SK-N-MC (cell line): ENCODE measurements around the gene TMEM242.

Experiments used
- DNase-seq: peaks from one replicate; pipeline ENCODE4 v3.0.0-alpha.2; 2011; ENCODE audit warnings: low read depth, low spot score
- H3K27ac ChIP-seq: fragments of 200-600 bp; sonication (generic); 2 replicates; pipeline ENCODE4 v1.5.1; 2016; ENCODE audit warnings: mixed run types
- H3K36me3 ChIP-seq: fragments of 200-600 bp; sonication (generic); 2 replicates; pipeline ENCODE4 v1.6.1; 2017; ENCODE audit warnings: antibody characterized with exemption, low read length, mixed read lengths; ENCODE audit not compliant: insufficient read depth
- H3K4me3 ChIP-seq: fragments of 200-600 bp; sonication (generic); 2 replicates; pipeline ENCODE4 v1.5.1; 2016
- H3K9ac ChIP-seq: fragments of 200-600 bp; sonication (generic); 2 replicates; pipeline ENCODE4 v1.8.0; 2017; ENCODE audit warnings: mixed run types, mixed read lengths; ENCODE audit not compliant: insufficient read length
- H3K9me3 ChIP-seq: fragments of 200-600 bp; sonication (generic); 2 replicates; pipeline ENCODE4 v1.6.1; 2017; ENCODE audit warnings: low read depth, mild to moderate bottlenecking, antibody characterized with exemption, low read length, moderate library complexity, mixed read lengths
- EZH2 ChIP-seq: fragments of 200-600 bp; sonication (generic); IDR thresholded peaks from one replicate; pipeline ENCODE4 v1.6.1; 2017; ENCODE audit warnings: antibody characterized with exemption
- FOXP2 ChIP-seq: optimal IDR thresholded peaks from 2 replicates; pipeline ENCODE3; 2011; ENCODE audit warnings: mild to moderate bottlenecking, moderate library complexity; ENCODE audit not compliant: insufficient read depth; ENCODE audit errors: extremely low read length, control extremely low read depth
- POLR2AphosphoS5 ChIP-seq: IDR thresholded peaks from 2 replicates; pipeline ENCODE4 v1.6.1; 2012; ENCODE audit warnings: mild to moderate bottlenecking, low read depth, low read length, borderline replicate concordance

TMEM242 gene

GRCh38 chr6:157323255-157323965, at the start of gene TMEM242:
TSS of gene TMEM242 (minus strand) at chr6:157323519. CDS start at chr6:157323499, 20 bp downstream.
- Histone ChIP-seq H3K27ac (no peak within 1 kb of the TSS), H3K9ac (peak within 1 kb of the TSS; percentile 90), H3K9me3 (no peaks in the 10 kb centered on the region), H3K4me3 (peak within 1 kb of the TSS; percentile 94), H3K36me3 (peaks cover 20% of the 10 kb centered on the region)
- no peak for DNase-seq
- TF ChIP-seq EZH2 = no peak
- peak; percentile 99 for TF ChIP-seq POLR2AphosphoS5
- TF ChIP-seq FOXP2 = peak; percentile 51

DNA sequence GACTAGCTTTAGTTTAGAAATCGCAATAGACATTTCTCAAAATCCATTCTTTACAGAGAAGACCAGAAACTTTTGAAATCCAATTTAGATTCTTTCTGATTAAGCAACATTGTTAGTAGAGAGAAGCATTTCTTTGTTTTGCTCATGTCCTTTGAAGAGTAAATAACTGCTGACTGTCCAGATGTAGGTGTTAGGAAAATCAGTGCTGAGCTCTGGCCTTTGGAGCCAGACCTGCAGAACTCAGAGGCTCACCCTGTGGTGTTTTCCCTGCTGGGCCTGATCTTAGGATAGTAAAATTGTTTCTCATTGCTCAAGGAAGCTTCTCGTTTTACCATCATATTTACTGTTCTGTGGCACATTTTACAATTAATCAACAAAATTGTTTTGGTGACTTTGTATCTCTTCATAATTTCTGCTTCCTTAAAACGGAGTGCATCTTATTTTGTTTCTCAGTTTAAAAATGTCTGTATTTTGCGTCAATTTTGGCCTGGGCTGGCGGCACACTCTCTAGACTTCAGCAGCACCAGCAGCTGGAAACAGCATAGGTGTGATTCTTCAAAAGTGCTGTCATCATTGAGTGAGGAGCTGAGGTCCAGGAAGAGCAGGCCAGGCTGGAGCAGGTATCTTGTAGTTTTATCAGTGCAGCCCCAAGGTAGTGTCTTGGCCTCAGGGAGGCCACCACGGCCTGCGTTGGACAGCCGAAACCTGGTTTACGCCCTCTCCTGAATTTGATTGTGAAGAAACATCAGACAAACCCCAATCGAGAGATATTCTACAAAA, 49.4 kb upstream of the TMEM242 start:
- DNase-seq = no peak
- H3K9ac ChIP-seq = no peak overlapping the region
- H3K27ac ChIP-seq = no peak overlapping the region
- TF ChIP-seq EZH2 = no peak
- no peak for TF ChIP-seq FOXP2
- no peak for TF ChIP-seq POLR2AphosphoS5
- H3K36me3 ChIP-seq = no peaks in the 10 kb centered on the region
- no peaks in the 10 kb centered on the region for H3K9me3 ChIP-seq
- no peak overlapping the region for H3K4me3 ChIP-seq

DNA sequence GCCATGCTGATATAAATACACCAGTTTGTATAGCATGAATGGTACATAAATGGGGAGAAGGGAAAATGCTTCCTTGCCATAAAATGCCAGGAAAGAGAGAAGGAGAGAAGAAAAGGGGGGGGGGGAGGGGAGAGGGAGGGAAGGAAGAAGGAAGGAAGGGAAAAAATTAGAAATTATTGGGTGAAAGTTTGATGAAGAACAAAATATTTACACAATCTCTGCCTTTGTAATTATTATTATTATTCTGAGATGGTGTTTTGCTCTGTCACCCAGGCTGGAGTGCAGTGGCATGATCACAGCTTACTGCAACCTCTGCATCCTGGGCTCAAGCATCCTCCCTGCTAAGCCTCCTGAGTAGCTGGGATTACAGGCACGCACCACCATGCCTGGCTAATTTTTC, 47.4 kb upstream of the TMEM242 start:
- no peak overlapping the region for H3K4me3 ChIP-seq
- DNase-seq = no peak
- no peak overlapping the region for H3K9ac ChIP-seq
- no peak for TF ChIP-seq FOXP2
- TF ChIP-seq POLR2AphosphoS5 = no peak
- TF ChIP-seq EZH2 = no peak
- no peaks in the 10 kb centered on the region for H3K9me3 ChIP-seq
- no peak overlapping the region for H3K27ac ChIP-seq
- no peaks in the 10 kb centered on the region for H3K36me3 ChIP-seq

- H3K27ac ChIP-seq = no peak overlapping the region
- DNase-seq = no peak
- no peak overlapping the region for H3K9ac ChIP-seq
- no peaks in the 10 kb centered on the region for H3K9me3 ChIP-seq
- H3K4me3 ChIP-seq = no peak overlapping the region
- TF ChIP-seq EZH2 (no peak), POLR2AphosphoS5 (no peak), FOXP2 (no peak)
- H3K36me3 ChIP-seq = no peaks in the 10 kb centered on the region
Observed at GRCh38 chr6:157368359-157369049, 45.2 kb upstream of the TMEM242 start.

GRCh38 chr6:157366648-157367047, 43.3 kb upstream of the TMEM242 start:
- H3K9me3 ChIP-seq = no peaks in the 10 kb centered on the region
- TF ChIP-seq POLR2AphosphoS5 (no peak), EZH2 (no peak), FOXP2 (no peak)
- no peaks in the 10 kb centered on the region for H3K36me3 ChIP-seq
- H3K4me3 ChIP-seq = no peak overlapping the region
- DNase-seq = no peak
- no peak overlapping the region for H3K9ac ChIP-seq
- H3K27ac ChIP-seq = no peak overlapping the region

DNA sequence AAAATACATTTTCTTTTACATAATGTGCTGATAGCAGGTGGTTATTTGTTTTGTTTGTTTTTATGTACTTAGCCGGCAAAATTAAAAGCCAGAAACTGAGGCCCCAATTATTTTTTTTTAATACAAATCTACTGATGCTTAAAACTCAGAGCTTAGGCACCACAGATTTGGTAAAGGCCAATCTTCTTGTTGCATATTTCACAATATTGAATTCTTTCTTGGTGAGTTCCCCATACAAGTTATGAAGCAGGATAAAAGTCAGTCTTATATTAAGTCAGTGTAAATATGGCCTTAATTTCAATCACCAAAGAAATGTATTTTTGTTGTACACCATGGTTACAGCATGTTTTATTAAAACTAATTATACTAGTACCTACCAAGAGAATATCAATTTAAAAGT, 41.4 kb upstream of the TMEM242 start:
- no peak overlapping the region for H3K4me3 ChIP-seq
- H3K9me3 ChIP-seq = no peaks in the 10 kb centered on the region
- H3K9ac ChIP-seq = no peak overlapping the region
- H3K36me3 ChIP-seq = no peaks in the 10 kb centered on the region
- TF ChIP-seq FOXP2 (no peak), POLR2AphosphoS5 (no peak), EZH2 (no peak)
- no peak overlapping the region for H3K27ac ChIP-seq
- no peak for DNase-seq

DNA sequence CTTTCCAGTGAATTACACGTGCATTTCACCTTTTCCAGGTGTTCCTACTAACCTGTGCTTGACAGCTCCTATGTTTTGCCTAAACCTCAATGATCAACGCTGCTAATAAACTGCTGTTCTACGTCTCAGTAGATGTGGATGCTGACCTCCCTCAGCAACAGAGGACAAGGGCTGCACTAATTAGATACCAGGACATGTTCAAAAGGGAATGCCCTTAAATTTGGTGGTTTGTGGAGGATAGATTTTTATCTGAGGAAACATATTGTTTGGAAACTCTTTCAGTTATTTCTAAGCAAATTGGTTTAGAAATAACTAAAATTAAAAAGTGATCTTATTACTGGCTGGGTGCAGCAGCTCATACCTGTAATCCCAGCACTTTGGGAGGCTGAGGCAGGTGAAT, 38.6 kb upstream of the TMEM242 start:
- H3K36me3 ChIP-seq = no peaks in the 10 kb centered on the region
- no peak for DNase-seq

DNA sequence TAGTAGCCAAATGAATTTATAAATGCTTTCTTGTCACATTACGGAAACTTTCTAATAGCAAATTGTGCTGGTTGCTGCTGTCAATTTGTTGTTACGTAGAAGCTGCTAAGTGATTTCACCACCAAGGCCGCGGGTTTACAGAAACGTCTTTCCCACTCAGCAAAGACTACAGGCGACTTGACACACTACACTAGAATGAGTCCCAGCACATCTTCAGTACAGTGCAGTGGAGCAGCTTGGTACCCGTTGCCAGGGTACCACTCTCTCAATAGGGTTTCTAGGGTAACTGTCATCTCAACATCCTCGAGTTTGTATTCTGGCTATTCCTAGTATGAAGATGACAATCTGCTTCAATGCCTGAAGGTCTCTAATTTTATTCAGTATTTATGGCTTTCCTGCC, 35.0 kb upstream of the TMEM242 start:
- no peak for TF ChIP-seq POLR2AphosphoS5
- TF ChIP-seq FOXP2 = no peak
- no peak for TF ChIP-seq EZH2
- H3K4me3 ChIP-seq = no peak overlapping the region
- H3K9ac ChIP-seq = no peak overlapping the region

More for the DNA sequence above, 38.6 kb upstream of the TMEM242 start:
- TF ChIP-seq POLR2AphosphoS5 = no peak
- no peak for TF ChIP-seq FOXP2
- no peak for TF ChIP-seq EZH2
- H3K4me3 ChIP-seq = no peak overlapping the region
- H3K9me3 ChIP-seq = no peaks in the 10 kb centered on the region
- H3K9ac ChIP-seq = no peak overlapping the region
- H3K27ac ChIP-seq = no peak overlapping the region

More for the DNA sequence above, 35.0 kb upstream of the TMEM242 start:
- Histone ChIP-seq H3K27ac (no peak overlapping the region), H3K36me3 (no peaks in the 10 kb centered on the region), H3K9me3 (no peaks in the 10 kb centered on the region)
- no peak for DNase-seq
